Left cardiac atrium (tissue), 4 donors: ENCODE measurements around the gene ENTPD1. TPM values are rescaled to one million over a fixed set of nuclear protein-coding genes. Genes with fewer than 3 reads are reported as not detected.
"Not testable (repeated sequence)": the region's sequence is repeated elsewhere in the genome, so short reads cannot be mapped to it uniquely, and the experiment has no call there.

ENCODE experiments used
- ATAC-seq, 2 donors: fragments of 200-7000 bp; cut with Tn5 transposase; one replicate each; pipeline ENCODE4 v1.9.1; 2020; ENCODE audit warnings: mild to moderate bottlenecking in 2 of 2, moderate library complexity in 2 of 2
- DNase-seq: peaks from one replicate; pipeline ENCODE4 v3.0.0-alpha.2; 2020
- intact Hi-C, 2 donors: fragments of 100-400 bp; cut with DNase I; formaldehyde crosslinking; loops; one replicate each; pipeline versions ENCODE4 v1.14.1 to v1.15.1; 2022 to 2023
- total RNA-seq, 2 donors: library from RNA; stranded (reverse); fragmentation: NEBNext Ultra II Directional; extraction: Animal tissue kit (Norgen Biotek cat#: 25700); gene quantifications; one replicate each; pipeline ENCODE4 v1.2.1, GENCODE V29; 2021
- donor health status: DM: no; HTN: yes; CAD: no.
- donor health status: DM: no; HTN: yes; CAD: no; lungs with severe emphysema.
- donor health status: DM: yes; HTN: yes; CAD: no.
- donor health status: Dilated cardiomyopathy.

Gene ENTPD1
- total RNA-seq, 2 donors from 2014 or later, result 11.8 to 18.5 TPM

DNA sequence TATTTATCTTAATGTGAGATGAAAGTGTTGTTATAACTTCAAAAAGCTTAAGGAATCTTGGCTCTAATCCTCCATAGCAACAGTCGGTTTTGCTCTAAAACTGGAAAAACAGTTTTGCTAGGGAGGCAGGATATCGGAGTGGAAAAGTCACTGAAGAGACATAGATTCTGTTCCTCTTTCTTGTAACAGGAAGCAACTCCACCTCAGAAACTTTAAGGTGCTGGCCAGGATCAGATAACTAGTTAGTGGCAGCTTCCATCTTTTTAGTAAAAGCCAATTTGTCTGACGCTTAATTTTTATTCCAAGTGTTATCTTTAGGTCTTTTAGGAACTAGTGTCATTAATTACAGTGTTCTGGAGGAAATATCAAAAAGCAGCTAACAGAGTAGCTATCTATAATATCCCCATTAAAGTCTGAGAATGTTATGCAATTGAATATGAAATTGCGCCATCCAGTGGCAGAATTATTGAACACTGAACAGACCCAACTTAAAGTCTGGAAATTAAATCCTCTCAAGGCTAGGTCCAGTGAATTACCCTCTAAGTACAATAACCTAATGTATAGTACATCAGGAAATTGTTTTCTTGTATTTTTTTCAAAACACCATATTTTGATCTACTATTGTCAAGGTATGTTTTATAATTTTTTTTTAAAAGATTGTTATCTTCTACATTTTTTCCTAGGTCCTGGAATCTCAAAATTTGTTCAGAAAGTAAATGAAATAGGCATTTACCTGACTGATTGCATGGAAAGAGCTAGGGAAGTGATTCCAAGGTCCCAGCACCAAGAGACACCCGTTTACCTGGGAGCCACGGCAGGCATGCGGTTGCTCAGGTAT, 85.9 kb downstream of the ENTPD1 start:
- intact Hi-C loops, result loop anchor here (2.0 to 10.0 kb wide), 2 partner anchors 147 kb away; partner anchors contain the start of gene TCTN3 (in 1 of the 2)
- no peak for DNase-seq
- ATAC-seq, result peak; percentile 76 to 77

DNA sequence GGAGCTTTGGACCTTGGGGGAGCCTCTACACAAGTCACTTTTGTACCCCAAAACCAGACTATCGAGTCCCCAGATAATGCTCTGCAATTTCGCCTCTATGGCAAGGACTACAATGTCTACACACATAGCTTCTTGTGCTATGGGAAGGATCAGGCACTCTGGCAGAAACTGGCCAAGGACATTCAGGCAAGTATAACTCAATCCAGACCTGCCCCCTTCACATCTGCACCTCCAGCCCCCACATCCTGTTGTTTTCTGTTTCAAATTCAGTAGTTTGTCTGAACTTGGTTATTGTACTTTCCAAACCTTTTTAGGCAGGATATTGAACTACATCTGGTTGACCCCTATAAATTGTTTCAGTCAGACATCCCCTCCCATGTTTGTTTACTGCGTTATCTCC, 89.4 kb downstream of the ENTPD1 start:
- intact Hi-C loops, result loop anchor here in 1 of 2 donors (10.0 kb wide), 1 partner anchor 151 kb away; the partner anchor contains the start of gene TCTN3
- no peak for DNase-seq
- ATAC-seq, result no peak

DNA sequence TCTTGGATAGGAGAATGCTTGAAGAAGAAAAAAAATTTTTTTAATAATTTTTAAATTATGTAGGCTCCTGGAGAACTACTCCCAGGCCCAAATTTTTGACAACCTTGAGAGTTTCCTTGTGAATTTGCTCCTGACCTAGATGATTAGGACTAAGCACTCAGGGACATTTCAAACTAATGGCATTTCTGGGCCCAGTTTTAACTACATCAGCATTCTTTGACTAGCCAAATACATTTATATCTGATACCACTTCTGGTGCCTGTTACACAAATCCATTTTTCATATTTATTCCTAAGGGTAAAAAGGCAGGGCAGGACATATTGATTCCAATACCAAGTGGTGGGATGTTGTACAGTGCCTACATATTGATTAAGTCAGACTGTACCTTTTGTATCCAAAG, 91.0 kb downstream of the ENTPD1 start:
- intact Hi-C loops, result loop anchor here in 1 of 2 donors (10.0 kb wide), 1 partner anchor 152 kb away; the partner anchor contains the start of gene TCTN3
- DNase-seq (no peak), ATAC-seq (no peak)

DNA sequence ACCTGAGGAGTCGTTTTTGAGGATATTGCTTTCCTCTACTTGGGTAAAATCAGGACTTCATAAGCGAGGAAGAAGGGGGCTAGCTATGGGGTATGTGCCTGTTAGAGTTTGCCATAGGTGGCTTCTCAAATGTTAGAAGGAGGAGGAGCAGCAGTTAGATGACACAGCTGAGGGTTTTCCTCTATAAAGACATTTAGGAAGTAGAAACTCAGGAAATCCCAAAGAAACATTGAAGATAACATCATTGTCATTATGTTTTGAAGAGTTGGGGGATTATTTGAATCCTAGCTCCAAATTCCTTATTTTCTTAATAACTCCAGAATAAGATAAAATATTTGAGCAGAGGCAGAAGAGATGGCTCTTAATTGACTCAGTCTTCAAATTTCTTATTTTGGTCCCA, 92.9 kb downstream of the ENTPD1 start:
- ATAC-seq, result no peak
- intact Hi-C loops, result loop anchor here in 1 of 2 donors (10.0 kb wide), 1 partner anchor 154 kb away; the partner anchor contains the start of gene TCTN3
- no peak for DNase-seq

DNA sequence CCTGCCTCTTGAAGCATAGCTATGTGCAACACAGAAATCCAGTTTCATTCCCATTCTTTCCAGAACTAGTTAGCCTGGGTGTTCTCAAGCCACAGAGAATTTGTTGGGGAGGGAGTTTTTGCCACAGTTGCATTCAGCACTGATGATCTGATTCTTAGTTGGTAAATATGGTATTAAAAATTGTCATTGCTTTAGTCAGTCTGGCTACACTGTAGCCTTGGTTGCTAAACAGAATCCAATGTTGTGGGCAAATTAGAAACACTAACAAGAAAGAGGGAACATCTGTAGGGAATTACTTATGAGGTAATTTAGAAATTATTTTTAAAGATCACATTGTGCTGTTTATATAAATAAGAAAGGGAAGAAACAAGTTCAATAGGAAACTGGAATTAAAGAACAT, 94.8 kb downstream of the ENTPD1 start:
- ATAC-seq (no peak), DNase-seq (no peak)
- intact Hi-C loops, result no loop called here

DNA sequence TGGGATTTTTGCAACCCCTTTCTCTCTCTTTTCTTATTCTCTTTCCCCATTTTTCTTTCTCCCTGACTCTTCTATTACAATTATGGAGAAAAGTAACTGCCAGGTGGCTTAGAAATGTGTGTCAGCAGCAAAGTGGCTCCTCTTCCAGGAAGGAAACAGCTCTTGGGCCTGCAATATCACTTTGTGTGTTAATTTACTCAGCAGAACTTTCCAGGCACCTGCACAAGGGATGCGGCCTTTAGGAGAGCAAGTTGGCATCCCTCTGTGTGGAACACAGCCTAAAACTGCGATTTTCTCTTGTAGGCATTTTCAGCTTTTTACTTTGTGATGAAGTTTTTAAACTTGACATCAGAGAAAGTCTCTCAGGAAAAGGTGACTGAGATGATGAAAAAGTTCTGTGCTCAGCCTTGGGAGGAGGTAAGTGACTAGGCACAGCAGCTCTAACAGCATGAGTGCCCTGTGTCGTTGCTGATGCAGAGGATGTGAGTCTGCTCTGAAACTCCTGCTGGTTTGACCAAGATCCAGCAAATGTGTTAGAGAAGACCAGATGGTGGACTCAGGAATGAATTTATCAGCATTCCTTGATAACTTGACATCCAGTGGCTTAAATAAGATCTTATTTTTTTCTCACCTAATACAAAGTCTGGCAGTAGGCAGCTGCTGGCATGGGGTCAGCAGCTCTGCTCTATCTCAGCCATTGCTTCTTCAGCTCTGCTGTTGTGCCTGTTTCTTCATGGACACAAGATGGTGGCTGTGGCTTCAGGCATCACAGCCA, 104.4 kb downstream of the ENTPD1 start:
- peak; percentile 42 to 60 for ATAC-seq
- intact Hi-C loops, result no loop called here
- no peak for DNase-seq

DNA sequence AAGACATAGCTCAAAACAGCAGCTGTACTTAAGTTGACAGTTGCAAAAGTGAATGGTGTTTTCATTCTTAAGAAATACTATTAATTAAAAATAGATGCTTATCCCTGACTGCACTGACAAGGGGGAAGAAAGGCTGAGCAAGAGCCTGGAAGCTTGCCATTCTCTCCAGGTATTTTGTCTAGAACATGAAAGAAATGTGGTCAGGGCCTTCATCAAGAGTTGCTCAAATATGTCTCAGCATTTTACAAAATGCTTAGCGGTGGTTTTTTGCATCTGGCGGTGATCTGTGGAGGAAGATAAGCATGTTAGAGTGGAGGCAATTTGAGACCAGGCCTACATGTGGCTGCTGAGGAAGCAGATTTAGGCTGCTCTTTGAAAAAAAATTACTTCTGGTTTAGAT, 105.4 kb downstream of the ENTPD1 start:
- ATAC-seq (no peak), DNase-seq (no peak)
- intact Hi-C loops, result no loop called here

DNA sequence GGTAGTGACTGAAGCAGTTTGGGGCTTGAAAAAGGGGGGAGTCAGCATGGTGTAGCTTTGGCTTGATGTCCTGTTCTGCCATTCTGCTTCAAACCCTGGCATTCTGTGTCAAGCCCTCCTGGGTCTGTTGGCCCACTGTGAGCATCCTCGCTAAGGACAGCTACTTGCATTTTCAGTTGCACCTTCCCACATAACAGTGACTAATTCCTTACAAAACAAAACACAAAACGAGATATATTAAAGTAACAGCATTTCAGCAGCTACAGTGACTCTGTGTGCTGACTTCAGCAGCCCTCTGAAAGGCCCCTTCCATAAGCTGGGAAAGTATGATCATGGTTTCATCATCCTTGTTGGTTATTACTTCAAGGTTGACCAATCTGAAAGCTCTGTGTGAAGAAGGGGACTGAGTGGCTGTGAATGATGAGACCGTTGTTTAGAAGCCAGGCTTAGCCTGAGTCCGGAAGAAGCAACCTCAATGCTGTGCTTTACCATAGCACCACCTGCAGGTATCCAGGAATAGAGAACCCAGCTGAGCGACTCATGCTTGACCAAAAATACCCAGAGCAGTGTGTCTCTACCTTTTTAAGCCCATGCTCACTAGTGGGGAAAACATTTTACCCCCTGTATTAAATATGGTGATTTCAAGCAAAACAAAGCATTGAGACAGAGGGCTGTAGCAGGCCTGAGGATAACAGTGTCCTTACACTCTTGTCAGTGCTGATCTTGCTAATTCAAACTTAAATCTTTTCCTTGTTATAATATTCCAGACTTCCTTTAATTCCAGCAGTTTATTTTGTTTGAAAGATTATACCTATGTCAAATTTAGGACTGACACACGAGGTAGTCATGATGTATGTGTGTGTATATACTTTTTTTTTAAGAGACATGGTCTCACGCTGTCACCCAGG, 109.2 kb downstream of the ENTPD1 start:
- ATAC-seq, result peak; percentile 88 to 94
- peak; percentile 28 for DNase-seq

DNA sequence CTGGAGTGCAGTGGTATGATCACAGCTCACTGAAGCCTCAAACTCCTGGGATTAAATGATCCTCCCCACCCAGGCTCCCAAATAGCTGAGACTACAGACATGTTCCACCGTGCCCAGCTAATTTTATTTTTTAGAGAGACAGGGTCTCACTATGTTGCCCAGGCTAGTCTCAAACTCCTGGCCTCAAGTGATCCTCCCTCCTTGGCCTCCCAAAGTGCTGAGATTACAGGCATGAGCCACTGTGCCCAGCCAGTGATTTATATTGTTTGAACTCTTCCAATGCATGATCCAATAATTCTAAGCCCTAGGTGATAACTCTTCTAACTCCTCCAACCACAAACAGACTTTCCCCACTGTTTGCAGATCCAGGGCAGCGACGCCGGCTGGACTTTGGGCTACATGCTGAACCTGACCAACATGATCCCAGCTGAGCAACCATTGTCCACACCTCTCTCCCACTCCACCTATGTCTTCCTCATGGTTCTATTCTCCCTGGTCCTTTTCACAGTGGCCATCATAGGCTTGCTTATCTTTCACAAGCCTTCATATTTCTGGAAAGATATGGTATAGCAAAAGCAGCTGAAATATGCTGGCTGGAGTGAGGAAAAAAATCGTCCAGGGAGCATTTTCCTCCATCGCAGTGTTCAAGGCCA, 110.0 kb downstream of the ENTPD1 start:
- ATAC-seq (no peak), DNase-seq (no peak)
- intact Hi-C loops, result loop anchor here in 1 of 2 donors (1.0 kb wide), 1 partner anchor 172 kb away; no protein-coding TSS in a partner anchor

More for the DNA sequence above, 109.2 kb downstream of the ENTPD1 start:
- intact Hi-C loops, result loop anchor here in 1 of 2 donors (1.0 kb wide), 1 partner anchor 171 kb away; no protein-coding TSS in a partner anchor

DNA sequence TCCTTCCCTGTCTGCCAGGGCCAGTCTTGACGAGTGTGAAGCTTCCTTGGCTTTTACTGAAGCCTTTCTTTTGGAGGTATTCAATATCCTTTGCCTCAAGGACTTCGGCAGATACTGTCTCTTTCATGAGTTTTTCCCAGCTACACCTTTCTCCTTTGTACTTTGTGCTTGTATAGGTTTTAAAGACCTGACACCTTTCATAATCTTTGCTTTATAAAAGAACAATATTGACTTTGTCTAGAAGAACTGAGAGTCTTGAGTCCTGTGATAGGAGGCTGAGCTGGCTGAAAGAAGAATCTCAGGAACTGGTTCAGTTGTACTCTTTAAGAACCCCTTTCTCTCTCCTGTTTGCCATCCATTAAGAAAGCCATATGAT, 110.5 kb downstream of the ENTPD1 start:
- intact Hi-C loops, result no loop called here
- DNase-seq, result no peak
- no peak for ATAC-seq

DNA sequence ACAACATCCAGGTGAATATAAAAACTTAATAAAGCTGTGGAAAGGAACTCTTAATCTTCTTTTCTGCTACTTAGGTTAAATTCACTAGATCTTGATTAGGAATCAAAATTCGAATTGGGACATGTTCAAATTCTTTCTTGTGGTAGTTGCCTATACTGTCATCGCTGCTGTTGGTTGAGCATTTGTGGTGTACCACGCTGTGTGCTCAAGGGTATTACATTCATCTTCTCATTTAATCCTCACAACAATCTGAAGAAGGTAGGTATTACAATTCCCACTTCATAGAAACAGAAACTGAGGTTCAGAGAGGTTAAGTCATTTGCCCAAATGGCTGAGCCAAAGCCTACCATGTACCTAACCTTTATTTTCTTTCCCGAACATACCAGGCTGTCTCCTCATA, 111.9 kb downstream of the ENTPD1 start:
- no peak for ATAC-seq
- DNase-seq, result no peak
- intact Hi-C loops, result no loop called here

DNA sequence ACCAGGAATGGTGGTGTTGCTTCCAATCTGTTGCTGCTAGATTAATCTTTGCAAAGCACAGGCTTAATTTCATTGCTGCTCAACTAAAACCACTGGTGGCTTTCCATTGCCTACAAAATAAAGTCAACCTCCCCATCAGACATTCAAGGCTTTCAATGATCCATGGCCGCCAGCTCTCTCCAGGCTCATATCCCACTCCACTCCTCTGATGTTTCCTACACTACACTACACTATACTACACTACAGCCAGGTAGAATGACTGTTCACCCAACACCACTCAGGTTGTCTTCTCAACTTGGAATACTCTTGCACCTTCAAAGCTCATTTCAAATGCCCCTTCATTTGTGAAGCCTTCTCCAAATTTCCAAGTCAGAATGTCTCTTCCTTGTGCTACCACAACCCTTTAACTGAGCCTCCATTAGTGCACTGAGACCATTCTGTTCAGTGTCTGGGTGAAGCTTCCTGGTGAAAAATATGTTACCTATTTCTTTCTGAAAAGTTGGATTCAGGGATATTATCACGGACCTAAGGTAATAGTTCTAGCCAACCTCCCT, 116.3 kb downstream of the ENTPD1 start:
- intact Hi-C loops, result no loop called here
- ATAC-seq (no peak), DNase-seq (no peak)

DNA sequence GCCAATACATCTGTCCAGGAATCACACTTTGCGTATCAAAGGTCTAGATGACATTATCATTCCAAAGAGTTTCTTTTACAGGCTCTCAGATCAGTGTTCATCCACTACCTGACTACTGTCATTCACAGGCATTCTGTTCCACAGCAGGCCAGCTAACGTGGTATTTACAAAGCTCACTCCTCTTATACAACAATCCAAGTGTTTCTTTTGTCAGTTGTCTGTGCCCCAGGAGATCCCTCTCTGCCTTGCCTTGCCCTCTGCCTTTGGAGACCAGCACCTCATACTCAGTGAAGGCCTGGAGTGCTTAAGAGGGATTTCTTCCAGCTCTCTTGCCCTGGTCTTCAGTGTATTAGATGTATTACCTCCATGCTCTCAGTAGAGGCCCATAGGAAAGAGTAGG, 117.2 kb downstream of the ENTPD1 start:
- no peak for ATAC-seq

DNA sequence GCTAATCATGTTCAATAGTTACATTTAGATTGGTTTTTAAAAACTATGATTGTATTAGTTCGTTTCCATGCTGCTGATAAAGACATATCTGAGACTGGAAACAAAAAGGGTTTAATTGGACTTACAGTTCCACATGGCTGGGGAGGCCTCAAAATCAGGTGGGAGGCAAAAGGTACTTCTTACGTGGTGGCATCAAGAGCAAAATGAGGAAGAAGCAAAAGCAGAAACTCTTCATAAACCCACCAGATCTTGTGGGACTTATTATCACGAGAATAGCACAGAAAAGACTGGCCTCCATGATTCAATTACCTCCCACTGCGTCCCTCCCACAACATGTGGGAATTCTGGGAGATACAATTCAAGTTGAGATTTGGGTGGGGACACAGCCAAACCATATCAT, 117.7 kb downstream of the ENTPD1 start:
- ATAC-seq (no peak), DNase-seq (no peak)
- intact Hi-C loops, result no loop called here

More for the DNA sequence above, 117.2 kb downstream of the ENTPD1 start:
- intact Hi-C loops, result no loop called here
- no peak for DNase-seq

DNA sequence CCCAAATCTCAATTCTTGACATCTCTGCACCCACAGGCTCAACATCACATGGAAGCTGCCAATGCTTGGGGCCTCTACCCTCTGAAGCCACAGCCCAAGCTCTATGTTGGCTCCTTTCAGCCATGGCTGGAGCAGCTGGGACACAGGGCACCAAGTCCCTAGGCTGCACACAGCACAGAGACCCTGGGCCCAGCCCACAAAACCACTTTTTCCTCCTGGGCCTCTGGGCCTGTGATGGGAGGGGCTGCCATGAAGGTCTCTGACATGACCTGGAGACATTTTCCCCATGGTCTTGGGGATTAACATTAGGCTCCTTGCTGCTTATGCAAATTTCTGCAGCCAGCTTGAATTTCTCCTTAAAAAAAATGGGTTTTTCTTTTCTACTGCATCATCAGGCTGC, 118.8 kb downstream of the ENTPD1 start:
- ATAC-seq, intact Hi-C loops: not testable (repeated sequence)

DNA sequence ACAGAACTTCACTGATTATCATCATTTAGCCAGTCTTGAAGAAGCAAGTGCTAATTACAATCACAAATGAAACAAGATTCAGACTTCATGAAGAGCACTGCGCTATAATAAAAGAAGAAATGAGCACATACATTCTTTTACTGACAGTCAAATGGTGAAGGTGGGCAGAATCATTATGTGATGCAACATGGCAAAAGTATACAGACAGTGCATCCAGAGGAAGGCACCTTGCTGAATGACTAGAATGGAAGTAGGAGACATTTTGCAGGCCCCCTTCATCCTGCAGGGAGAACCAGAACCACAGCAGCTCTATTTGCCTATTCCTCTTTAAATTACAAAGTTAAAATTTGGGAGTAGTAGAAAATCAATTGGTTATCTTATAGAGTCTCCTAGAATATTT, 120.8 kb downstream of the ENTPD1 start:
- no peak for DNase-seq
- ATAC-seq, result no peak
- intact Hi-C loops, result no loop called here

More for the DNA sequence above, 118.8 kb downstream of the ENTPD1 start:
- not testable (repeated sequence) for DNase-seq

DNA sequence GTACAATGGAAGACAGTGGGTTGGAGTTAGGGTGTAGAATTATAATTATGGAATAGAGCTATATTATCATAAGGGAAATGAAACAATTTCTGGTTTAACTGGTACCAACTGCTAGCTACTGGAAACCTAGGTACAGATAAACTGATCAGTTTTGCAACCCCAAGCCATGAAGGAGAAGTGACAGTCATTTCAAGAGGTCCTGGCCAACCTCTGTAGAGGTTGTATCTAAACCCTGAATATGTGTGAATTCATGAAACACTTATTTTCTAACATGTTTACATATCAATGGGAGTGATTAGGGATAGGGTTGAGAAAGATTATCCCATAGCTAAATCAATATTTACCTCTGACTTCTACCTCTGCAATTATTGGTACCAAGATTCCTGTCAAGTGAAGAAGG, 121.9 kb downstream of the ENTPD1 start:
- intact Hi-C loops, result no loop called here
- no peak for ATAC-seq
- no peak for DNase-seq

DNA sequence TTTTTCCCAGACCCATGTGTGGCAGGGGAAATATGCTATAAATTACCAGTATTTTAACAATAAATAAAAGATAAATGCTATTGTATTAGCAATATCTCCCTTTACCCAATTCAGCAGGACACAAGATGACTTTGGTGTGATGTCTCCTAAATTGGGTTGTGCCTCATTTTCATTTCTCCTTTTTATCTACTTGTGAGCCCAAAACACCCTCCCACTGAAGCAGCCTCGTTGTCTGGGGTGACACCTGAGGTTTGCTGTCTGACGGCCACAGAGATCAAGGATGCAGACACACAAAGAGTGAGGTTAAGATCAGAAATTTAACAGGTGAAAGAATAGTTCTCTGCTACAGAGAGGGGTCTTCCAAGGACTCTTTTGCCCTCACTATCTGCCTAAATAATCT, 124.7 kb downstream of the ENTPD1 start:
- intact Hi-C loops, result no loop called here
- no peak for ATAC-seq
- no peak for DNase-seq
